H9 (cell line): ENCODE results near the gene CCR2. TPM values are rescaled to one million over a fixed set of nuclear protein-coding genes. Genes with fewer than 3 reads are reported as not detected.

ENCODE experiments used
- DNase-seq: peaks from one replicate; pipeline ENCODE4 v3.0.0-alpha.2; 2017
- H2AFZ ChIP-seq: one replicate; pipeline ENCODE4 v1.6.1; 2013; ENCODE audit warnings: mild to moderate bottlenecking, low read length, control low read depth, moderate library complexity
- H2AK5ac ChIP-seq: 2 replicates; pipeline ENCODE4 v1.6.1; 2013; ENCODE audit warnings: low read length, control low read depth, mixed read lengths; ENCODE audit not compliant: insufficient read length
- H2BK120ac ChIP-seq: one replicate; pipeline ENCODE4 v1.6.1; 2013; ENCODE audit warnings: low read depth, mild to moderate bottlenecking, low read length, control low read depth, inconsistent platforms; ENCODE audit not compliant: poor library complexity, severe bottlenecking
- H2BK12ac ChIP-seq: 2 replicates; pipeline ENCODE4 v1.6.1; 2013; ENCODE audit warnings: low read length, control low read depth, mixed read lengths, low read depth; ENCODE audit not compliant: insufficient read length
- H2BK15ac ChIP-seq: 2 replicates; pipeline ENCODE4 v1.6.1; 2013; ENCODE audit warnings: low read depth, low read length, control low read depth
- H2BK20ac ChIP-seq: one replicate; pipeline ENCODE4 v1.6.1; 2013; ENCODE audit warnings: low read depth, mild to moderate bottlenecking, low read length, control low read depth, inconsistent platforms; ENCODE audit not compliant: poor library complexity, severe bottlenecking
- H2BK5ac ChIP-seq: 2 replicates; pipeline ENCODE4 v1.6.1; 2013; ENCODE audit warnings: low read length, control low read depth, mixed read lengths; ENCODE audit not compliant: insufficient read length
- H3K14ac ChIP-seq: 2 replicates; pipeline ENCODE4 v1.6.1; 2013; ENCODE audit warnings: low read length, control low read depth; ENCODE audit not compliant: insufficient read depth
- H3K18ac ChIP-seq: 2 replicates; pipeline ENCODE4 v1.6.1; 2013; ENCODE audit warnings: low read depth, mild to moderate bottlenecking, mixed read lengths, low read length, control low read depth; ENCODE audit not compliant: insufficient read length
- H3K23ac ChIP-seq: 2 replicates; pipeline ENCODE4 v1.6.1; 2013; ENCODE audit warnings: low read length, control low read depth, mixed read lengths, low read depth; ENCODE audit not compliant: insufficient read length
- H3K23me2 ChIP-seq: 2 replicates; pipeline ENCODE4 v1.6.1; 2013; ENCODE audit warnings: low read depth, mild to moderate bottlenecking, mixed read lengths, low read length, control low read depth; ENCODE audit not compliant: insufficient read length, poor library complexity, severe bottlenecking
- H3K27ac ChIP-seq: 2 replicates; pipeline ENCODE4 v1.5.1; 2013; ENCODE audit warnings: low read length, control low read depth, mixed read lengths, low read depth; ENCODE audit not compliant: insufficient read length
- H3K27me3 ChIP-seq: 2 replicates; pipeline ENCODE4 v1.6.1; 2013; ENCODE audit warnings: low read length, control low read depth, inconsistent platforms; ENCODE audit not compliant: insufficient read depth
- H3K4ac ChIP-seq: 2 replicates; pipeline ENCODE4 v1.6.1; 2013; ENCODE audit warnings: low read depth, mild to moderate bottlenecking, control low read depth, inconsistent platforms, low read length, moderate library complexity
- H3K4me1 ChIP-seq: 2 replicates; pipeline ENCODE4 v1.6.1; 2013; ENCODE audit warnings: low read length, control low read depth, inconsistent platforms; ENCODE audit not compliant: insufficient read depth
- H3K4me2 ChIP-seq: 2 replicates; pipeline ENCODE4 v1.6.1; 2013; ENCODE audit warnings: low read length, control low read depth, mixed read lengths; ENCODE audit not compliant: insufficient read length, insufficient read depth
- H3K56ac ChIP-seq: 2 replicates; pipeline ENCODE4 v1.6.1; 2013; ENCODE audit warnings: low read depth, mild to moderate bottlenecking, mixed read lengths, low read length, control low read depth; ENCODE audit not compliant: insufficient read length
- H3K79me1 ChIP-seq: 2 replicates; pipeline ENCODE4 v1.6.1; 2013; ENCODE audit warnings: low read depth, mild to moderate bottlenecking, moderate library complexity, low read length, control low read depth, inconsistent platforms; ENCODE audit not compliant: insufficient read depth, poor library complexity, severe bottlenecking
- H3K79me2 ChIP-seq: 2 replicates; pipeline ENCODE4 v1.6.1; 2013; ENCODE audit warnings: low read length, control low read depth, inconsistent platforms; ENCODE audit not compliant: insufficient read depth
- H3K9ac ChIP-seq: 2 replicates; pipeline ENCODE4 v1.6.1; 2013; ENCODE audit warnings: low read length, control low read depth, mixed read lengths; ENCODE audit not compliant: insufficient read length; ENCODE audit errors: extremely low read depth
- H3K9me3 ChIP-seq: one replicate; pipeline ENCODE4 v1.6.1; 2013; ENCODE audit warnings: low read depth, low read length, inconsistent platforms; ENCODE audit not compliant: control insufficient read depth
- H3T11ph ChIP-seq: one replicate; pipeline ENCODE4 v1.6.1; 2013; ENCODE audit warnings: mild to moderate bottlenecking, low read length, control low read depth, inconsistent platforms
- H4K20me1 ChIP-seq: one replicate; pipeline ENCODE4 v1.6.1; 2013; ENCODE audit not compliant: control insufficient read depth, insufficient read length, insufficient read depth
- H4K5ac ChIP-seq: 2 replicates; pipeline ENCODE4 v1.6.1; 2013; ENCODE audit warnings: low read depth, mild to moderate bottlenecking, mixed read lengths, low read length, control low read depth; ENCODE audit not compliant: insufficient read length
- H4K8ac ChIP-seq: replicated peaks from 2 replicates; pipeline ENCODE4 v1.6.1; 2013; ENCODE audit warnings: low read length, control low read depth, mixed read lengths, low read depth; ENCODE audit not compliant: insufficient read length
- H4K91ac ChIP-seq: 2 replicates; pipeline ENCODE4 v1.6.1; 2013; ENCODE audit warnings: low read depth, mild to moderate bottlenecking, moderate library complexity, mixed read lengths, low read length, control low read depth; ENCODE audit not compliant: insufficient read length
- H3K27ac Mint-ChIP-seq, 3 experiments: 2 replicates in 2 of 3; 3 replicates in 1 of 3; pipeline ENCODE4 v1.8.0; 2020 to 2021; ENCODE audit warnings: mixed read lengths in 3 of 3, mild to moderate bottlenecking in 1 of 3, moderate library complexity in 1 of 3
- H3K27me3 Mint-ChIP-seq: 2 replicates; pipeline ENCODE4 v1.8.0; 2021; ENCODE audit warnings: low read depth, mild to moderate bottlenecking, moderate library complexity, mixed read lengths
- H3K36me3 Mint-ChIP-seq, 3 experiments: 2 replicates in 2 of 3; 3 replicates in 1 of 3; pipeline ENCODE4 v1.8.0; 2020 to 2021; ENCODE audit warnings: low read depth in 3 of 3, mixed read lengths in 3 of 3; ENCODE audit not compliant: insufficient read depth in 1 of 3
- H3K4me1 Mint-ChIP-seq, 2 experiments: 2 replicates each; pipeline ENCODE4 v1.8.0; 2020; ENCODE audit warnings: mixed read lengths in 2 of 2
- H3K4me3 Mint-ChIP-seq, 2 experiments: 2 replicates in 1 of 2; 3 replicates in 1 of 2; pipeline ENCODE4 v1.8.0; 2020 to 2021; ENCODE audit warnings: mild to moderate bottlenecking in 2 of 2, mixed read lengths in 2 of 2, moderate library complexity in 1 of 2
- H3K9me3 Mint-ChIP-seq, 2 experiments: 2 replicates in 1 of 2; 3 replicates in 1 of 2; pipeline ENCODE4 v1.8.0; 2020; ENCODE audit warnings: mild to moderate bottlenecking in 2 of 2, mixed read lengths in 2 of 2, moderate library complexity in 1 of 2
- CTCF ChIP-seq: fragments of 200-600 bp; sonication (generic); conservative IDR thresholded peaks from 3 replicates; pipeline ENCODE4 v1.8.0; 2021; ENCODE audit warnings: antibody characterized with exemption, mild to moderate bottlenecking
- WGBS: extraction: QIAGEN DNeasy Blood & Tissue Kit; methylation state at CpG from one replicate; pipeline ENCODE4 v1.1.7; 2013; ENCODE audit warnings: missing lambda C conversion rate, low lambda C conversion rate, mixed read lengths; ENCODE audit not compliant: insufficient read length; ENCODE audit errors: extremely low coverage; 5-methylcytosine and 5-hydroxymethylcytosine counted together
- total RNA-seq: library from RNA; stranded (reverse); gene quantifications from 2 replicates; pipeline ENCODE4 v1.2.1, GENCODE V29; 2021

The CCR2 gene
- total RNA-seq, 1 experiment from 2014 or later, result not detected

DNA sequence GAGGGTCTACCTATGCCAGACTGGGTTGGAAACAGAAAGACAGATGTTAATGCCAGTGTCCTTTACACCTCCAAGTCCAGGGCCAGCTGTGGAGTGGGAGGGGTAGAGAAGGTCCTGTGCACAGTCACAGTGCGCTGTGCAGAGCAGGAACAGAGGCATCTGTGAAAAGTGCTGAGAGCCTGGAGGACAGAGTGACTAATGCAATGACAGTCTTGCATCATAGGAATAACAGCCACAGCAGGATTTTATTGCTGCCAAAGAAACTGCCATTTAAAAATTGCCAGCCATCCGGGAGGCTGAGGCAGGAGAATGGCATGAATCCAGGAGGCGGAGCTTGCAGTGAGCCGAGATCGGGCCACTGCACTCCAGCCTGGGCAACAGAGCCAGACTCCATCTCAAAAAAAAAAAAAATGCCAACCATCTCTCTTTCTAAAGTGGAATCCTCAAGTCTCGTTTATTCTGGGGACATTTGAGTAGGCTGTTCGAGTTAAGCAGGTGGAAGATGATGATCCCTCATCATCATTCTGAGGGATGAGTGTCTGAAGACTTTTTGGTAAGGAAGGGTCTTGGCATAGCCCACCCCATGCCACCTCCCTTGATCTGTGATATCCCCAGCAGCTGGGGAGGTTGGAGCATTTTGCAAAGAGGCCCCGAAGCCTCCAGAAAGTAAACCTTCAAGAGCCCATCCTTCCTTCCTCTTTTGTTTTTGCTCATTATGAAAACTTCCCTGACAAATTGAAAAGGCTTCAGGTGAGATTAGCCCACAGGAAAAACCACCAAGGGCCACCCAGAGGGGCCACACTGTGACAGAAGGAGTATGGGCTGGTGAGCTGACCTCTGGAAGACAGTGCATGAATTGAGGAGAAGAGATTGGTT is 7.7 kb downstream of the CCR2 start:
- no peak overlapping the region for H4K5ac ChIP-seq
- no peaks in the 10 kb centered on the region for H3K79me2 ChIP-seq
- no CpG with 5 or more reads among the region's 8 CpGs for WGBS
- no peaks in the 10 kb centered on the region for H3K27me3 ChIP-seq
- Mint-ChIP-seq H3K4me1 (no peaks in the 10 kb centered on the region), H3K36me3 (no peaks in the 10 kb centered on the region), H3K27me3 (peaks cover 14% of the 10 kb centered on the region), H3K9me3 (no peaks in the 10 kb centered on the region), H3K27ac (no peak overlapping the region), H3K4me3 (no peak overlapping the region)
- no peaks in the 10 kb centered on the region for H3K9me3 ChIP-seq
- H3K56ac ChIP-seq, result no peak overlapping the region
- H3K18ac ChIP-seq, result no peak overlapping the region
- no peaks in the 10 kb centered on the region for H3K79me1 ChIP-seq
- H3K23me2 ChIP-seq, result no peaks in the 10 kb centered on the region
- H2BK12ac ChIP-seq, result no peak overlapping the region
- H3K9ac ChIP-seq, result no peak overlapping the region
- no peak overlapping the region for H3K4me2 ChIP-seq
- no peak overlapping the region for H3K4ac ChIP-seq
- H2AK5ac ChIP-seq, result no peak overlapping the region
- H3K27ac ChIP-seq, result no peak overlapping the region
- H2BK15ac ChIP-seq, result no peak overlapping the region
- H3K23ac ChIP-seq, result no peak overlapping the region
- H3K4me1 ChIP-seq, result no peaks in the 10 kb centered on the region; the same call in 1 of the 2 replicates
- DNase-seq, result no peak
- H2BK20ac ChIP-seq, result no peak overlapping the region
- H3K14ac ChIP-seq, result no peak overlapping the region
- no peak overlapping the region for H4K91ac ChIP-seq
- no peak overlapping the region for H4K8ac ChIP-seq
- no peak overlapping the region for H2AFZ ChIP-seq
- H3T11ph ChIP-seq, result no peak overlapping the region
- H2BK120ac ChIP-seq, result no peak overlapping the region
- no peaks in the 10 kb centered on the region for H4K20me1 ChIP-seq
- TF ChIP-seq CTCF, result no peak
- no peak overlapping the region for H2BK5ac ChIP-seq
